ENCODE measurements around the gene PPM1B.
A peak's percentile ranks its signal among the peaks of the same experiment; 100 is the strongest.

DNA sequence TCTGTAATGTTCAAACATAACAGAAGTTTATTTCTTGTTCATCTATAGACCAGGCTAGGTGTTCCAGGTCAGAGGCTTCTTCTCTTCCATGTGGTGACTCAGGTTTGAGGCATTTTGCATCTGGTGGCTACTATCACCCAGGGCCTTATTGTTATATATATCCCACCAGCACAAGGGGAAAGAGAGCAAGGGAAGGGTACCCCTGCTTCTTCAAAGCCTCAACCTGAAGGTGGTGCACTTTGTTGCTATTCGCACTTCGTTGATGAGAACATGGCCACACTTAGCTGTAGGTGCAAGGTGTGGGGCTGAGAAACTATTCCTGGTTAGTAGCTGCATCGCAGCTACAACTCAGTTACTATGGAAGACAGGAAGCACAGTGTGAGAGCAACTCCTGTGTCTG, 79.2 kb downstream of the PPM1B start:
- TF ChIP-seq, protein P1, sequence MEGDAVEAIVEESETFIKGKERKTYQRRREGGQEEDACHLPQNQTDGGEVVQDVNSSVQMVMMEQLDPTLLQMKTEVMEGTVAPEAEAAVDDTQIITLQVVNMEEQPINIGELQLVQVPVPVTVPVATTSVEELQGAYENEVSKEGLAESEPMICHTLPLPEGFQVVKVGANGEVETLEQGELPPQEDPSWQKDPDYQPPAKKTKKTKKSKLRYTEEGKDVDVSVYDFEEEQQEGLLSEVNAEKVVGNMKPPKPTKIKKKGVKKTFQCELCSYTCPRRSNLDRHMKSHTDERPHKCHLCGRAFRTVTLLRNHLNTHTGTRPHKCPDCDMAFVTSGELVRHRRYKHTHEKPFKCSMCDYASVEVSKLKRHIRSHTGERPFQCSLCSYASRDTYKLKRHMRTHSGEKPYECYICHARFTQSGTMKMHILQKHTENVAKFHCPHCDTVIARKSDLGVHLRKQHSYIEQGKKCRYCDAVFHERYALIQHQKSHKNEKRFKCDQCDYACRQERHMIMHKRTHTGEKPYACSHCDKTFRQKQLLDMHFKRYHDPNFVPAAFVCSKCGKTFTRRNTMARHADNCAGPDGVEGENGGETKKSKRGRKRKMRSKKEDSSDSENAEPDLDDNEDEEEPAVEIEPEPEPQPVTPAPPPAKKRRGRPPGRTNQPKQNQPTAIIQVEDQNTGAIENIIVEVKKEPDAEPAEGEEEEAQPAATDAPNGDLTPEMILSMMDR (IDR thresholded peaks at IDR 0.05; ENCODE audit: borderline replicate concordance, extremely low read depth, low read length, poor library complexity, severe bottlenecking), result peak; percentile 43
- no peak for TF ChIP-seq EZH2 (IDR thresholded peaks at IDR 0.05; ENCODE audit: borderline replicate concordance, low read depth, low read length, severe bottlenecking)

All from DND-41 (cell line).